Liver (tissue), 9 donors: ENCODE results near the gene ZFAND3. TPM values are rescaled to one million over a fixed set of nuclear protein-coding genes. Genes with fewer than 3 reads are reported as not detected.

Experiments used
- DNase-seq: peaks from one replicate; pipeline ENCODE4 v3.0.0-alpha.2; 2017; ENCODE audit warnings: low spot score
- H3K27ac ChIP-seq, 2 donors: one replicate each; pipeline ENCODE4 v1.7.0; 2013; ENCODE audit warnings: inconsistent platforms in 2 of 2, low read length in 2 of 2, control low read depth in 1 of 2, low read depth in 1 of 2, mild to moderate bottlenecking in 1 of 2
- H3K27me3 ChIP-seq, 4 donors: one replicate each; pipeline versions ENCODE4 v1.6.1 to v1.7.0; 2013; ENCODE audit warnings: low read length in 3 of 4, inconsistent platforms in 1 of 4, mild to moderate bottlenecking in 1 of 4, moderate library complexity in 1 of 4; ENCODE audit not compliant: control insufficient read depth in 4 of 4, insufficient read depth in 4 of 4
- H3K36me3 ChIP-seq, 4 donors: one replicate each; pipeline versions ENCODE4 v1.6.1 to v1.7.0; 2013; ENCODE audit warnings: low read length in 3 of 4, mild to moderate bottlenecking in 3 of 4, low read depth in 1 of 4, moderate library complexity in 1 of 4; ENCODE audit not compliant: control insufficient read depth in 4 of 4, insufficient read depth in 3 of 4
- H3K4me1 ChIP-seq, 4 donors: one replicate each; pipeline versions ENCODE4 v1.6.1 to v1.7.0; 2013; ENCODE audit warnings: low read length in 3 of 4, mild to moderate bottlenecking in 3 of 4, moderate library complexity in 1 of 4; ENCODE audit not compliant: control insufficient read depth in 4 of 4, insufficient read depth in 4 of 4
- H3K4me3 ChIP-seq, 3 donors: one replicate each; pipeline versions ENCODE4 v1.6.1 to v1.7.0; 2013; ENCODE audit warnings: low read length in 3 of 3, control low read depth in 1 of 3, low read depth in 1 of 3, mild to moderate bottlenecking in 1 of 3
- H3K9ac ChIP-seq, 2 donors: one replicate each; pipeline ENCODE4 v1.7.0; 2013; ENCODE audit warnings: low read length in 2 of 2, mild to moderate bottlenecking in 2 of 2, moderate library complexity in 2 of 2, control low read depth in 1 of 2, low read depth in 1 of 2
- H3K9me3 ChIP-seq, 4 donors: one replicate each; pipeline versions ENCODE4 v1.6.1 to v1.7.0; 2013; ENCODE audit warnings: low read length in 3 of 4; ENCODE audit not compliant: control insufficient read depth in 4 of 4
- ATF3 ChIP-seq: IDR thresholded peaks from 2 replicates; pipeline ENCODE4 v1.6.1; 2016; ENCODE audit warnings: antibody characterized with exemption
- EGR1 ChIP-seq, 2 donors: IDR thresholded peaks; 2 replicates each; pipeline ENCODE4 v1.6.1; 2016 to 2018; ENCODE audit warnings: antibody characterized with exemption in 2 of 2, low read depth in 2 of 2
- FOXA1 ChIP-seq: IDR thresholded peaks from 2 replicates; pipeline ENCODE4 v1.6.1; 2016; ENCODE audit warnings: antibody characterized with exemption
- FOXA2 ChIP-seq: IDR thresholded peaks from 2 replicates; pipeline ENCODE4 v1.6.1; 2016; ENCODE audit warnings: antibody characterized with exemption
- GABPA ChIP-seq, 2 donors: IDR thresholded peaks in 1 of 2; conservative IDR thresholded peaks in 1 of 2; 2 replicates each; pipeline ENCODE4 v1.6.1; 2016; ENCODE audit warnings: antibody characterized with exemption in 2 of 2, mild to moderate bottlenecking in 1 of 2, moderate library complexity in 1 of 2
- HNF4A ChIP-seq, 2 donors: conservative IDR thresholded peaks; 2 replicates each; pipeline ENCODE4 v1.6.1; 2016; ENCODE audit warnings: antibody characterized with exemption in 2 of 2, mild to moderate bottlenecking in 2 of 2
- HNF4G ChIP-seq: IDR thresholded peaks from 2 replicates; pipeline ENCODE4 v1.6.1; 2016; ENCODE audit warnings: antibody characterized with exemption
- JUND ChIP-seq, 2 donors: IDR thresholded peaks; 2 replicates each; pipeline ENCODE4 v1.6.1; 2016; ENCODE audit warnings: antibody characterized with exemption in 2 of 2
- MAX ChIP-seq: IDR thresholded peaks from 2 replicates; pipeline ENCODE4 v1.6.1; 2016; ENCODE audit warnings: antibody characterized with exemption
- NR2F2 ChIP-seq: IDR thresholded peaks from 2 replicates; pipeline ENCODE4 v1.6.1; 2016; ENCODE audit warnings: antibody characterized with exemption
- RAD21 ChIP-seq, 2 donors: IDR thresholded peaks; 2 replicates each; pipeline ENCODE4 v1.6.1; 2016; ENCODE audit warnings: antibody characterized with exemption in 2 of 2, mild to moderate bottlenecking in 2 of 2
- REST ChIP-seq: IDR thresholded peaks from 2 replicates; pipeline ENCODE4 v1.6.1; 2016; ENCODE audit warnings: antibody characterized with exemption, mild to moderate bottlenecking
- RXRA ChIP-seq, 2 donors: IDR thresholded peaks; 2 replicates each; pipeline ENCODE4 v1.6.1; 2017 to 2018; ENCODE audit warnings: antibody characterized with exemption in 2 of 2, mild to moderate bottlenecking in 1 of 2
- SP1 ChIP-seq: IDR thresholded peaks from 2 replicates; pipeline ENCODE4 v1.6.1; 2018; ENCODE audit warnings: antibody characterized with exemption, mild to moderate bottlenecking
- TAF1 ChIP-seq: conservative IDR thresholded peaks from 2 replicates; pipeline ENCODE4 v1.6.1; 2016; ENCODE audit warnings: antibody characterized with exemption, mild to moderate bottlenecking
- YY1 ChIP-seq: IDR thresholded peaks from 2 replicates; pipeline ENCODE4 v1.6.1; 2016; ENCODE audit warnings: antibody characterized with exemption, mild to moderate bottlenecking
- ZBTB33 ChIP-seq: IDR thresholded peaks from 2 replicates; pipeline ENCODE4 v1.6.1; 2016; ENCODE audit warnings: antibody characterized with exemption
- WGBS: extraction: QIAGEN DNeasy Blood & Tissue Kit; methylation state at CpG from one replicate; pipeline ENCODE4 v1.1.7; 2013; 5-methylcytosine and 5-hydroxymethylcytosine counted together
- polyA plus RNA-seq, 2 donors: library from polyadenylated mRNA; stranded (reverse) in 1 of 2; unstranded in 1 of 2; fragments of 200-250 nt in 1 of 2; fragments of >200 nt in 1 of 2; fragmentation: Nextera tagmentation in 1 of 2; extraction: Ambion mirVana in 1 of 2; gene quantifications; one replicate each; pipeline versions ENCODE4 v1.2.1 to v1.2.3, GENCODE V29; 2013 to 2015
- total RNA-seq, 2 donors: library from RNA; depleted of rRNA; stranded (reverse); fragments of >200 nt; gene quantifications; one replicate each; pipeline ENCODE4 v1.2.3, GENCODE V29; 2014
- donor health status: healthy.
- donor health status: healthy.
- donor health status: healthy.
- donor health status: healthy.
- donor health status: healthy.

The ZFAND3 gene
- total and polyA plus RNA-seq, 4 donors: 7.7 to 37.5 (median 23.1) TPM

- no peak overlapping the region for H3K9ac ChIP-seq
- H3K9me3 ChIP-seq: no peaks in the 10 kb centered on the region
- peaks cover 2 to 18% (median 8%) of the 10 kb centered on the region in 4 donors for H3K4me1 ChIP-seq
- peaks cover 0 to 1% (median 0%) of the 10 kb centered on the region in 4 donors for H3K36me3 ChIP-seq
- 93% methylated on average over 6 of the region's 6 CpGs for WGBS
- no peak for TF ChIP-seq SP1
- TF ChIP-seq MAX: no peak
- no peak for TF ChIP-seq HNF4A (conservative IDR thresholded peaks at IDR 0.05)
- no peak for TF ChIP-seq FOXA2
- TF ChIP-seq FOXA1: no peak
- no peak for TF ChIP-seq EGR1 (IDR thresholded peaks at IDR 0.05; ENCODE audit: low read depth in 2 of 2)
- no peak for TF ChIP-seq RAD21 (IDR thresholded peaks at IDR 0.05)
- TF ChIP-seq ZBTB33: no peak
- no peak overlapping the region for H3K4me3 ChIP-seq
- H3K27me3 ChIP-seq: no peaks in the 10 kb centered on the region
- no peak overlapping the region for H3K27ac ChIP-seq
- DNase-seq: no peak
Measured at GRCh38 chr6:37866590-37867507, 47.3 kb downstream of the ZFAND3 start.

- Histone ChIP-seq H3K9ac (no peak overlapping the region), H3K4me1 (peaks cover 1 to 16% (median 2%) of the 10 kb centered on the region in 4 donors)
- WGBS: 79% methylated on average over 1 of the region's 1 CpG
Measured at GRCh38 chr6:37867756-37868446, 48.4 kb downstream of the ZFAND3 start.

More at GRCh38 chr6:37867756-37868446, 48.4 kb downstream of the ZFAND3 start:
- H3K4me3 ChIP-seq: no peak overlapping the region
- H3K27ac ChIP-seq: no peak overlapping the region
- DNase-seq: no peak
- no peak for TF ChIP-seq SP1
- no peak for TF ChIP-seq FOXA2
- no peak for TF ChIP-seq HNF4A (conservative IDR thresholded peaks at IDR 0.05)
- no peak for TF ChIP-seq HNF4G
- TF ChIP-seq RXRA (IDR thresholded peaks at IDR 0.05): no peak
- no peak for TF ChIP-seq MAX
- TF ChIP-seq RAD21 (IDR thresholded peaks at IDR 0.05): no peak
- TF ChIP-seq YY1: no peak
- no peak for TF ChIP-seq REST
- no peak for TF ChIP-seq ZBTB33
- TF ChIP-seq ATF3: no peak
- TF ChIP-seq FOXA1: no peak
- no peak for TF ChIP-seq NR2F2
- no peak for TF ChIP-seq TAF1
- TF ChIP-seq JUND (IDR thresholded peaks at IDR 0.05): no peak
- no peak for TF ChIP-seq GABPA (IDR thresholded peaks at IDR 0.05 in 1 of 2, conservative IDR thresholded peaks at IDR 0.05 in 1 of 2)
- no peaks in the 10 kb centered on the region for H3K27me3 ChIP-seq
- no peaks in the 10 kb centered on the region for H3K9me3 ChIP-seq
- H3K36me3 ChIP-seq: peaks cover 0 to 1% (median 0%) of the 10 kb centered on the region in 4 donors
